GM18511 (cell line): ENCODE measurements around the gene LOC101059915.
"Not testable (repeated sequence)": the region's sequence is repeated elsewhere in the genome, so short reads cannot be mapped to it uniquely, and the experiment has no call there.

ENCODE experiments used
- ATAC-seq: cut with Tn5 transposase; IDR thresholded peaks from one replicate; pipeline ENCODE4 v1.9.1; 2021; ENCODE audit warnings: mild to moderate bottlenecking, moderate library complexity; ENCODE audit not compliant: unreplicated experiment

Gene LOC101059915

DNA sequence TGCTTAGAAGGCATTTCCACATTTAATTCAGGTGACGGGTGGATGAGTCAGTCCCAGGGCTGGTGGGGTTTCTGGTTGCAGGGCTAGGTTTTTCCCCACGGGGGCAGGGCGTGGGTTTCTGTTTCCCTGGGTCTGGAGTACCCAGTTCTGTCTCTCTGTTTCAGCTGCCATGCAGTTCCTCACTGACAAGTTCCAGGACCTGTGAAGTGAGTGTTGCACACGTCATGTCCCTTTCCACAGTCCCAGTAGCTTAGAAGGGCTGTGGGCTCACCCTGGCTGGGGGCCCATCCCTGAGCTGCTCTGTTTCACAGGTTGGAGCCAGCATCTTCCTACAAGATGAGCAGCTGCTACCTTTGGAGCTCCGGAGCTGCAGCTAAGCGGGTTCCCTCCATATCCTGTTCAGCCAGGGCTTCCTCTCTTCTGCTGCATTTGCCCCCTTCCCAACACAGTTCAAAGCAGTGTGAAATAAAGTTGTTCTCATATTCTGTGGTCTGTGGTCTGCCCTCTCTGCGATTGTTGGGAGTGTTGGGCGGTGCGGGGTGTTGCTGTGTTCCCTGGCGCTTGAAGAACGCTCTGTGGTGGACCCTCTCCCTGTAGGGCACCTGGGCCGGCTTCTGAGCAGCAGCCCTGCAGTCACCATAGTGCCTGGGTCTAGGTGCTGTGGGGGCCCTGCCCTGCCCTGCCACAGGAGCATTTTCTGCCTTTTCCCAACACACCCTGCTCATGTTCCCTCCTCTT lies 3.9 kb downstream of the LOC101059915 start:
- no peak for ATAC-seq

DNA sequence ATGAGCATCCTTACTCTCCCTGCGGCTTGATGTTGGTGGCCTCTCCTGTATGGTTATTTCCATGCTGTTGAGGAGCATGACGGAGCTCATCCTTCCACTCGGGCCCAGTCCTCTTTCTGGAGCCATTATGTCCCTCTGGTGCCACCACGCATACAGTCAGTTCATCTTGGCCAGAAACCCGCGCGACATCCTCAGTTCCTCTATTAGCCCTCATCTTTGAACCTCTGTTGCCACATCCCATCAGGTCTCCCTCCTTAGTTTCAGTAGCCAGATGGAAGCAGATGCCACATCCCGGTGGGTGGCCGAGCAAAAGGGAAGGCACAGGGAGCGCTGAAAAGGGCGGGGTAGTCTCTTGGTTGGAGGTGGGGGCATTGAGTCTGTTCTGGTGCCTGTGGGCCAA lies 4.6 kb downstream of the LOC101059915 start:
- no peak for ATAC-seq

DNA sequence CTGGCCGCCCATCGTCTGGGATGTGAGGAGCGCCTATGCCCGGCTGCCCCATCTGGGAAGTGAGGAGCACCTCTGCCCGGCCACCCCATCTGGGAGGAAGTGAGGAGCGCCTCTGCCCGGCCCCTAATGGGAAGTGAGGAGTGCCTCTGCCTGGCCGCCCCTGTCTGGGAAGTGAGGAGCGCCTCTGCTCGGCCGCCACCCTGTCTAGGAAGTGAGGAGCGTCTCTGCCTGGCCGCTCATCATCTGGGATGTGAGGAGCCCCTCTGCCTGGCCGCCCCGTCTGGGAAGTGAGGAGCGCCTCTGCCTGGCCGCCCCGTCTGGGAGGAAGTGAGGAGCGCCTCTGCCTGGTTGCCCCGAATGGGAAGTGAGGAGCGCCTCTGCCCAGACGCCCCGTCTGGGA lies 8.3 kb downstream of the LOC101059915 start:
- not testable (repeated sequence) for ATAC-seq

DNA sequence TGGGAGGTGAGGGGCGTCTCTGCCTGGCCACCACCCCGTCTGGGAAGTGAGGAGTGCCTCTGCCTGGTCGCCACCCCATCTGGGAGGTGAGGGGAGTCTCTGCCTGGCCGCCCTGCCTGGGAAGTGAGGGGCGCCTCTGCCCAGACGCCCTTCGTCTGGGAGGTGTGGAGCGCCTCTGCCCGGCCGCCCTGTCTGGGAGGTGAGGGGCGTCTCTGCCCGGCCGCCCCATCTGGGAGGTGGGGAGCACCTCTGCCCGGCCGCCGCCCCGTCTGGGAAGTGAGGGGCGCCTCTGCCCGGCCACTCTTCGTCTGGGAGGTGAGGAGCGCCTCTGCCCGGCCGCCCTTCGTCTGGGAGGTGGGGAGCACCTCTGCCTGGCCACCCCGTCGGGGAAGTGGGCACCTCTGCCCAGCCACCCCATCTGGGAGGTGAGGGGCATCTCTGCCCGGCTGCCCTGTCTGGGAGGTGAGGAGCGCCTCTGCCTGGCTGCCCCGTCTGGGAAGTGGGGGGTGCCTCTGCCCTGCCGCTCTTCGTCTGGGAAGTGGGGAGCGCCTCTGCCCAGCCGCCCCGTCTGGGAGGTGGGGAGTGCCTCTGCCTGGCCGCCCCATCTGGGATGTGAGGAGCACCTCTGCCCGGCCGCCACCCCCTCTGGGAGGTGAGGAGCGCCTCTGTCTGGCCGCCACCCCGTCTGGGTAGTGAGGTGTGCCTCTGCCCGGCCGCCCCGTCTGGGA lies 8.9 kb downstream of the LOC101059915 start:
- not testable (repeated sequence) for ATAC-seq

DNA sequence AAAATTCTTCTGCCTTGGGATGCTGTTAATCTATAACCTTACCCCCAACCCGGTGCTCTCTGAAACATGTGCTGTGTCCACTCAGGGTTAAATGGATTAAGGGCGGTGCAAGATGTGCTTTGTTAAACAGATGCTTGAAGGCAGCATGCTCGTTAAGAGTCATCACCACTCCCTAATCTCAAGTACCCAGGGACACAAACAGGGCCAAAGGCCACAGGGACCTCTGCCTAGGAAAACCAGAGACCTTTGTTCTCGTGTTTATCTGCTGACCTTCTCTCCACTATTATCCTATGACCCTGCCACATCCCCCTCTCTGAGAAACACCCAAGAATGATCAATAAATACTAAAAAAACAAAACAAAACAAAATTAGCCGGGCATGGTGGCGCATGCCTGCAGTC lies 9.8 kb downstream of the LOC101059915 start:
- ATAC-seq, result not testable (repeated sequence)

DNA sequence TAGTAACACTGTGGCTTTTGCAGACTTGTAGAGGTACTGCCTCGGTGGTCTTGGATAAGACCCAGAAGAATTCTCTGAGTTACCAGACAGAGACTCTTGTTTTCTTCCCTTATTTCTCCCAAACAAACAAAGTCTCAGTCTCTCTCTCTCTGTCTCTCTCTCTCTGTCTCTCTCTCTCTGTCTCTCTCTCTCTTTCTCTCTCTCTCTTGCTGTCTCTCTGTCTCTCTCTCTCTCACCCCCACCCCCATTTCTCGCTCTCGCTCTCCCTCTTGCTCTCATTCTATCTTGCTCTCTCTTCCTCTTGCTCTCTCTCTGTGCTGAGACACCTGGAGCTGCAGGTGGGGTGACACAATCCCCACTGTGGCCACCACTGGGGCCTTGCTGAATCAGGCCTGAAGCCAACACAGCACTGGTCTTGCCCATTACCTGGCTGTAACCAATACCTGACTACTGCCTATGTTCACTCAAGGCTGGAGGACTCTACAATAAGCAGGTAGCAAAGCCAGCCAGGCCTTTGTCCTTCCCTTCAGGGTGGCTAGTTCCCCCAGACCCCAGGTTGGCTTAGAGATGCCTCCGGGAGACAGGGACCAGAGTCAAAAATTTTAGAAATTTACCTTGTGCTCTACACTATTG lies 12.3 kb downstream of the LOC101059915 start:
- ATAC-seq, result no peak

DNA sequence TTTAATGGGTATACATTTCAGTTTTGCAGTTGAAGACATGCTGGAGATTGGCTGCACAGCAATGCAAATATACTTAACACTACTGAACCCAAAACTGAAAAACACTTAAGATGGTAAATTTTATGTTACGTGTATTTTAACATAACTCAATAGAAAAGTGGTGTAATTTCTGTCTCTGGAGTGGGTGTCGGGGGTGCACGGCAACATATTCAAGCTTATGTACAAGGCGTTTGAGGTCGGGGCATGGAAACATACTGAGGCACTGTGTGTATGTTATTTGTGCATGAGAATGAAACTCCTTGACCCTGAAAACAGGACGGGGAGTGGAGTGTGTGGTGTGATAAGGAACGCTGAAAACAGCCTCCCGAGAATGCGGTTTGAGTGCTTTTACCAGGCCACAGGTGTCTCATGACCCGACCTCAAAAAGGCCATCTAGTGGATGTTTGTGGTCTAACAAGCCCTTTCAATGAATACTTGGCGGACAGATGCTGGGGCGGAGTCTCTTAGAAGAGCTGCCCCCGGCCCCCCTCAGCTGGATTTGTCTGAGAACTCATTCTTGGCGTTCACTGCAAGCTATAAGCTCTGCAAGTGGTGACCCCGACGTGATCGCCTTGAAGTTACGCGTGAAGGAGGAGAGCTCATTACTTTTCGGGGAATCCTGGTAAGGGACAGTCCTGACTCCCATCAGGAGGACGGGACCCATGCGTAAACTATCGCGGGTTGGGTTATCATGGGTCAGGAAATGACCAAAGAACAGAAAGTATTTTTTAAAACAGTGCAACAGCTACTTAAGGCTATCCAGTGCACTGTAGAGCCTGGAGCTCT lies 29.5 kb downstream of the LOC101059915 start:
- ATAC-seq, result peak; percentile 80

DNA sequence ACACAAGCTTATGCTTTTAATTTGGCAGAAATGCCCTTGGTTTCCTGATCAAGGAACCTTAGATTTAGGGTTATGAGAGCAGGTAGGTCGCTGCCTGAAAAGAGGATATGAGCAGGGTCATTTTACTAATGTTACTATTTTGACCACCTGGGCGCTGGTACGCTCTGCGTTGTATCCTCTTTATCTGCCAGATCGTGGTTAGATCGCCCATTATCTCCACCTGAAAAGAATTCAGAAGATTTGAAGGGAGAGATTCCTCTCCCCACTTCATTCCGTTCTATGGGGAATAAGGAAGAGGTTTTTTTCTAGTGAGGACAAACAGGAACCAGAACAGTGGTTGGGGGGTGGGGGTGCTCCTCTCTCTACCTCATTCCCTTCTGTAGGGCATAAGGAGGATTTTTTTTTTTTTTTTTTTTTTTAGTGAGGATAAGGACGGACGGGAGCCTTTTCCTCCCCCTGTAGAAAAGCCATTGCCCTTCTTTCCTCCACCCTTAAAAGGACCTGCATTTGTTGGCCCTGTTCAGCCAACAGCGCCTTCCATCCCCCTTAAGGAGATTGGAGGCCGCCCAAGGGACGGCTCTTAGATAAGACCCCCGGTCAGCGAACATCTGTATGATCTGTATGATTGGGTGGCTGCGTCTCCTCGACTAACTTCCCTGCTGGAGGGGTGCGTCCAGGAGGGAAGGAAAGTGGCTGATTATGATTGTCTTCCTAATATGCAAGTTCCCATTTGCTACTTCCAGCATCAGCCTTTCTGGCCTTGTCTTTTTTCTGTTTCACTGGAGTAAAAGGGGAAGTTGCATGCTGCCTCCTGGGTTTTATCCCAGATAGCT lies 30.3 kb downstream of the LOC101059915 start:
- peak; percentile 59 for ATAC-seq

DNA sequence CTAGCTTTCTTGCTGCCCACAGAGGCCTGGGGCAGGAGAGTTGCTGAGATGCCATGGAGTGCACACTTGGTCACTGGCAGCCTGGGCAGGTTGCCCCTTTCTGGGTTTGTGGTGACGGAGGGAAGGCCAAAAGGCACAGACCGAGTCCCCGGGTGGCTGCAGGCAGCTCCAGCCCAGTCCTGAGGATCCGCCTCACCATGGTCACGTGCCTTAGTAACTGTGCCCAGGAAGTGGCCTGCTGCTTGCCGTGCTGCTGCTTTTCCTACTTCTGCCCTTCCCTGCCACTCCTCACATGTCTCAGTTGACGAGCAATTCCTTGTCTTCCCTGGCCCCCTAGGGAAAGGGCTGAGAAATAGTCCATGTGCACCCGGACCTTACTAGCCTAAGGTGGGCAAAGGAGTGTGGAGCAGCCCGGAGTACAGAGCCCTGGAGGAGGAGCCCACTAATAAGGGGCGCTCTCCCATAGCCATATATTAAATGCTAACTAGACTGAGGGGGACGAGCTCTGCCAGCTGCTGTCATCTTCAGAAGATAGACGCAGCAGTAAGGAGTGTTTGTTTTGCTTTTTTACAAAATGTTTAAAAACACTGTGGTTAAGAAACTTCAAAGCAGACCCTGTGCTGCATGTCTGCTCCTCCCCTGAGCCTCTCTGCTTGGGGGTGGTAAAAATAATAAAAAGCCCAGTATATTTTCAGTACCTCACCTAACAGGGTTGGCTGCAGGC lies 31.1 kb downstream of the LOC101059915 start:
- ATAC-seq, result not testable (repeated sequence)

DNA sequence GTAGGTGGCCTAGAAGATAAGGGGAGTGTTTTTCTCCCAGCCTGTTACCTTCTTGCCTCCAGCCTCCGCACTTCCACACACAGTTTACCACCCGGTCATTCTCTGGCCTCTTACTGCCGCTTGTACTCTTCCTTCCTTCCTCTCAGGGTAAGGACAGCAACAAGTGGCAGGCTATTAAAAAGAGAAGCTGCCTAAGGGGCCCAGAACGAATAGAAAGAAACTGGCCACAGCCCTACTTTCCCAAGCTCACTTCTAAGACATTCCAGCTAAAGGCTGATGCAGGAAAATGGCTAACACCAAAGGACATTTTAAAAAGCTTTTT lies 31.6 kb downstream of the LOC101059915 start:
- ATAC-seq, result not testable (repeated sequence)

DNA sequence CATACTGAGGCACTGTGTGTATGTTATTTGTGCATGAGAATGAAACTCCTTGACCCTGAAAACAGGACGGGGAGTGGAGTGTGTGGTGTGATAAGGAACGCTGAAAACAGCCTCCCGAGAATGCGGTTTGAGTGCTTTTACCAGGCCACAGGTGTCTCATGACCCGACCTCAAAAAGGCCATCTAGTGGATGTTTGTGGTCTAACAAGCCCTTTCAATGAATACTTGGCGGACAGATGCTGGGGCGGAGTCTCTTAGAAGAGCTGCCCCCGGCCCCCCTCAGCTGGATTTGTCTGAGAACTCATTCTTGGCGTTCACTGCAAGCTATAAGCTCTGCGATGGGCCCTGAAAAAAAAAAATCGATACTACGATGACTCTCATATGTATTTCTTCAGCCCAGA lies 35.5 kb downstream of the LOC101059915 start:
- peak; percentile 58 for ATAC-seq

DNA sequence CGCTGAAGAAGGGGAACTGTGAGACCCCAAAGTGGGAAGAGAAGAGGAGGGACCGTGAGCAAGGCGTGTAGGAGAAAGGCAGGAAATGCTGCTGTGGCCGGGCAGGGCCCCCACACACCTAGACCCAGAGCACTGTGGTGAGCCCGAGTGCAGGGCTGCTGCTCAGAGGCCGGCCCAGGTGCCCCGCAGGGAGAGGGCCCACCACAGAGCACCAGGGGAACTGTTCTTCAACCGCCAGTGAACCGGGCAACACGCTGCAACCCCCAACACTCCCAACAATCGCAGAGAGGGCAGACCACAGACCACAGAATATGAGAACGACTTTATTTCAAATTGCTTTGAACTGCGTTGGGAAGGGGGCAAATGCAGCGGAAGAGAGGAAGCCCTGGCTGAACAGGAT lies 46.7 kb downstream of the LOC101059915 start:
- not testable (repeated sequence) for ATAC-seq

DNA sequence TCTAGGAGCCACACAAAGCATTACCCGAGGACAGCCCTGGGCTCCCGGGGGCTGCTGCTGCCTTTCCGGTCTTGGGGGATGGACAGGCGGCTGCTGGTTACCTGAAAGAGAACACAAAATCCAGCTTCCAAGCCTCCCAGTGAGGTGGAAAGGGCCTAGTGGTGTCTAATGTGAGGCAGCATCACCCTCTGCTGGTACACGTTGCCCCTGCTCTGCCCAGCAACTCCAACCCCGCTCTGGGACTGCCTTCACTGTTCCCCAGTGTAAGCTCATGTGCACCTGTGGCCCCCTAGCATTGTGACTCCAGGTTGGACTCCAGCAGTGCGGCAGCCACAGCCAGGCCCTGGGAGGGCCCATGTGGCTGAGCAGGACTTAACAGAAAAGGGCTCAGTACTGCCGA lies 48.2 kb downstream of the LOC101059915 start:
- not testable (repeated sequence) for ATAC-seq

DNA sequence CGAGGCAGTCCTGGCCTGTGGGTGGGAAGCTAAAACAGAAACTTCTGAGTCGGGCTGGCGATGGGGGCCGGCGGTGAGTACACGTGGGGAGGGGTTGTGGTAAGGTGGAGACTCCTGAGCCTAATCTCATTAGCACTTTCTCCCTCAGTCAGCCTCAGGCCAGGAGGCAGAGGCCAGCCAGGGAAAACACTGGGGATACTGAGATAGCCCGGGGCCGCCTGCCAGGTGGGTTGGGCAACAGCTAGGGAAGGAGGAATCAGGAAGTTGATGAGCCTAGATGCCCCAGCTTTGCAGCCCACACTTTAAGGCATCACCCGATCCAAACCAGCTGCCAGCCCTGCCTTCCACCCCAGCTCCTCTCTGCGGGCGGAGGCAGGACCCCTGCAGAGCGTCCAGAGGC lies 49.0 kb downstream of the LOC101059915 start:
- not testable (repeated sequence) for ATAC-seq

DNA sequence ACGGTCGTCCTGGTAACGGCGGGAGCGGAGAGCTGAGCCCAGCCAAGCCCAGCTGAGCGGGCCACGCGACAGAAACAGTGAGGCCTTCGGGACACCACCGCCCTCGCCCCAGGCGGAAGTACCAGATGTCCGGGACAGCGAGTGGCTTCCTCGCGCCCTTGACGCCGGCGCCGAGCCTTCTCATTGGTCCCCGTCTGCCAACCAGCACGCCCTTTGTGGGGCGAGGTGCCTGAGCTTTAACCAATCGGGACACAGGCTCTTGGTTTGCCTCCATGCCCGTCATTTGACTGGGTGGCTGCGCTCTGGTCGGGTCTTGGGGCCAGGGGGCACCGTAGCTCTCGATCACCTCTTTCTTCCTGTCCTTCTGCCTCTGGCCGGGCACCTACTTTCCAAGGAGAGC lies 50.8 kb downstream of the LOC101059915 start, which contains the start of gene CXorf49:
CXorf49 (minus strand) TSS at position 101 of the 400 bp plus-strand sequence. CDS start 134 bp downstream, outside the sequence.
- ATAC-seq, result not testable (repeated sequence)

DNA sequence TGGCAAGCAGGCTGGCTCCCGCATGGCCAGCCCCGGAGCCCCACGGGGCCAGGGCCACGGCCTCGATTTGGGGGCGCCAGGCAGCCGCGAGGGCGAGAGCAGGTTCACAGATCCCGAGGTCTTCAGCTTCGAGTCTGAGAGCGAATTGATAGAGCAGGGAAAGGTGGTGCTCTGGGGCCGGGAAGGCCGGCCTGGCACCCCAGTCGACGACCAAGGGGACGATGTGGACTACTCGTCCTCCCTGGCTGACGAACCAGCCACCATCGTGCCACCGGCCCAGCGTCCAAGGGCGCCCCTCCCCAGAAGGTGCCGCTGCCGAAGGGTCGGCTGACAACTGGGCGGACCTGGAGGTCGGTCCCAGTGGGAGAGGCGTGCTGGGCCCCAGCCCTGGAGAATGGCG lies 51.8 kb downstream of the LOC101059915 start:
- not testable (repeated sequence) for ATAC-seq

DNA sequence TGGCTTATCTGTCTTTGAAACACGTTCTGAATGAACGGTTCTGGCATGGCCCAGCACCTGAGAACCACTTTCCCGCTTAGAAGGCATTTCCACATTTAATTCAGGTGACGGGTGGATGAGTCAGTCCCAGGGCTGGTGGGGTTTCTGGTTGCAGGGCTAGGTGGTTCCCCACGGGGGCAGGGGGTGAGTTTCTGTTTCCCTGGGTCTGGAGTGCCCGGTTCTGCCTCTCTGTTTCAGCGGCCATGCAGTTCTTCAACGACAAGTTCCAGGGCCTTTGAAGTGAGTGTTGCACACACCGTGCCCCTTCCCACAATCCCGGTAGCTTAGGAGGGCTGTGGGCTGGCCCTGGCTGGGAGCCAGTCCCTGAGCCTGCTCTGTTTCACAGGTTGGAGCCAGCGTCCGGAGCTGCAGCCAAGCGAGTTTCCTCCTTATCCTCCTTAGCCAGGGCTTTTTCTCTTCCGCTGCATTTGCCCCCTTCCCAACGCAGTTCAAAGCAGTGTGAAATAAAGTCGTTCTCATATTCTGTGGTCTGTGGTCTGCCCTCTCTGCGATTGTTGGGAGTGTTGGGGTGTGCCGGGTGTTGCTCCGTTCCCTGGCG lies 53.0 kb downstream of the LOC101059915 start:
- ATAC-seq, result not testable (repeated sequence)
